MM.1S (cell line): ENCODE measurements around the gene SLC26A4.

Source experiments
- EZH2 ChIP-seq: fragments of 300-600 bp; sonication (generic); optimal IDR thresholded peaks from 2 replicates; pipeline ENCODE3; 2017; ENCODE audit warnings: low read depth, mild to moderate bottlenecking, antibody characterized with exemption, low read length, mixed read lengths
- EZH2phosphoT487 ChIP-seq: fragments of 300-600 bp; sonication (generic); IDR thresholded peaks from 2 replicates; pipeline ENCODE4 v1.6.1; 2018; ENCODE audit warnings: antibody characterized with exemption, low read length
- TF ChIP-seq, protein P1 (sequence below): fragments of 300-600 bp; sonication (generic); IDR thresholded peaks from 2 replicates; pipeline ENCODE4 v1.5.1; 2016; ENCODE audit warnings: antibody characterized with exemption, low read length, mixed read lengths

DNA sequence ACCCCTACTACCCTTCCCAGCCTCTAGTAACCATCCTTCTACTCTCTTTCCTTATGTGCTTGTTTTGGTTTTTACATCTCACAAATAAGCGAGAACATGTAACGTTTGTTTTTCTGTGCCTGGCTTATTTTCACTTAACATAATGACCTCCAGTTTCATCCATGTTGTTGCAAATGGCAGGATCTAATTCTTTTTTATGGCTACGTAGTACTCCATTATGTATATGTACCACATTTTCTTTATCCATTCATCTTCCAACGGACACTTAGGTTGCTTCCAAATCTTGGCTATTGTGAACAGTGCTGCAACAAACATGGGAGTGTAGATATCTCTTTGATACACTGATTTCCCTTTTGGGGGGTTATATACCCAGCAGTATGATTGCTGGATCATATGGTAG, 33.6 kb upstream of the SLC26A4 start:
- TF ChIP-seq, protein P1, sequence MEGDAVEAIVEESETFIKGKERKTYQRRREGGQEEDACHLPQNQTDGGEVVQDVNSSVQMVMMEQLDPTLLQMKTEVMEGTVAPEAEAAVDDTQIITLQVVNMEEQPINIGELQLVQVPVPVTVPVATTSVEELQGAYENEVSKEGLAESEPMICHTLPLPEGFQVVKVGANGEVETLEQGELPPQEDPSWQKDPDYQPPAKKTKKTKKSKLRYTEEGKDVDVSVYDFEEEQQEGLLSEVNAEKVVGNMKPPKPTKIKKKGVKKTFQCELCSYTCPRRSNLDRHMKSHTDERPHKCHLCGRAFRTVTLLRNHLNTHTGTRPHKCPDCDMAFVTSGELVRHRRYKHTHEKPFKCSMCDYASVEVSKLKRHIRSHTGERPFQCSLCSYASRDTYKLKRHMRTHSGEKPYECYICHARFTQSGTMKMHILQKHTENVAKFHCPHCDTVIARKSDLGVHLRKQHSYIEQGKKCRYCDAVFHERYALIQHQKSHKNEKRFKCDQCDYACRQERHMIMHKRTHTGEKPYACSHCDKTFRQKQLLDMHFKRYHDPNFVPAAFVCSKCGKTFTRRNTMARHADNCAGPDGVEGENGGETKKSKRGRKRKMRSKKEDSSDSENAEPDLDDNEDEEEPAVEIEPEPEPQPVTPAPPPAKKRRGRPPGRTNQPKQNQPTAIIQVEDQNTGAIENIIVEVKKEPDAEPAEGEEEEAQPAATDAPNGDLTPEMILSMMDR = no peak
- no peak for TF ChIP-seq EZH2
- TF ChIP-seq EZH2phosphoT487 = no peak
